HG03039 (cell line): Measurements from ENCODE around the gene NR1D1.

Source experiments
- ATAC-seq: cut with Tn5 transposase; IDR thresholded peaks from one replicate; pipeline ENCODE4 v1.9.1; 2021; ENCODE audit warnings: mild to moderate bottlenecking, moderate library complexity; ENCODE audit not compliant: unreplicated experiment

Gene NR1D1

DNA sequence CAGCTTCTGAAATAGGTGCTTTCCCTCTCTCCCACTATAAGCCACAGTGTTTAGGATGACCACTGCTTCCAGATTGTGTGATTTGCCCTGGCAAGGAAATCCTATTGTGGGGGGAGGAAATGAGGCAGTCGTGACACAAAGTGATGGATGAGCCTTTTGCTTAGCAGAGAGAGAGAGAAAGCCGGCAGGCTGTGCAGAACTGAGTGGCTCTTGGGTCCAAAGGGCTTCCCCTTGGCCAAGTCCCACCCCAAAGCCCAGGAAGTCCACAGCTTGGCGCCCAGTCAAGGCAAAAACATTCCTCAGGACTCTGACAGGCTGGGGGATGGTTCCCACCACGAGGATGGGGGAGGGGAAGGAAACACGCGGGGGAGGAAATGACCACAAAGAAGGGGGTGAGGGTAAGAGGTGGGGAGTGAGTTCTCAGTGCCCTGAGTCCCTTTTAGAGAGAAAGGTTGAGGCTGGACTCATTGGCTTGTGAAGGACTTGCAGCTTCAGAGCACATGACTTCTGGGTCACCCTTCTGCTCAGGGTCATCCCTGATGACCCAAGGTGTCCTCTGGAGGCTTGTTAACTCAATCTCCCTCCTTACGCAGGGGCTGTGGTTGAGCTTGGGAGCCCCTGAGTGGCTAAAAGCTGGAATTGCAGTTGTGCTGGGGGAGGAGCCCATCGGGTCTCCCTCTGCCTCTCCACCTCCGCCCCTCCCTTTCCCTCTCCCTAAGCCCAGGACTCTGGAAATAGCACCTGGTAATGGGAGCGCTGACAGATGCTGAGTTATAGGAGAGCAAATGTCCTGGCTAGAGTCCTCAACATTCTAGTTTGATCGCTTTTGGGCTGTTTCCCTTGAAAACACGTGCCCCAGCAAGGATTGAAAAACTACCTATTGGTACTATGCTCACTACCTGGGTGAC, 11.1 kb upstream of the NR1D1 start:
- no peak for ATAC-seq

DNA sequence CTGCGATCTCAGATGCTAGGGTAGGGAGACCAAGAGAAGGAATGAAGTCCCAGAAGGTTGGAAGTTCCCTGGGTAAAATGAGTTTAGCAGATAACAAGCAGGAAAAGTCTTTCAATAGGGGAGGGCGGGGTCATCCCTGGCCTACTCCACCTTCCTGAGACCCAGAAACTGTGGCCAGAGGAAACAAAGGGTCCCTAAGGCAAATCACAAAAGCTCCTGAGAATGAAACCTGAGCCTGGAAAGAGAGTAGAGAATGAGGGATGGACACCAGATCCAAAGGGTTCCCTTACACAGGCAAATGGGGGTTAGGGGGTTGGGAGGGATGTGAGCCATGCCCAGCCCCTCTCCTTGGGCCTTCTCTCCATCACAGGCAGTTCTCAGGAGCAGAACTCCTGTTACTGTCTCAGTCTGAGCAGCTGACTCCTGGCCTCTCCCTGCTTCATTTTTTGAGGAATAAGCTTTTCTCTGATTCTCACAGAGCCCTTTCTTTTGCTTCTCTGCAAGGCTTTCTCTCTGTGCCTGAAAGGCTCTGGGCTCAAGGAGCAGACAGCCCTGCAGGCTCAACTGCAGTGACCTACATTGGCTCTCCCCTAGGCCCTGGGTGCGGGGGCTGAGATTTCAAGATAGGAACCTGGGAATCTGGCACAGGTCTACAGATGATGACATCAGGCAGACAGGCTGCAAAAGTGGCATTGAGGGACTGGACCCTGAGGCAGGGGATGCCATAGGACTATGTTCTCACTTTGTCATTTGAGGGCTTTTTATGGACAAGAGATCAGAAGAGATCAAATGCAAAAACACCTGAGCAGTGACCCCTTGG, 9.8 kb upstream of the NR1D1 start:
- no peak for ATAC-seq

DNA sequence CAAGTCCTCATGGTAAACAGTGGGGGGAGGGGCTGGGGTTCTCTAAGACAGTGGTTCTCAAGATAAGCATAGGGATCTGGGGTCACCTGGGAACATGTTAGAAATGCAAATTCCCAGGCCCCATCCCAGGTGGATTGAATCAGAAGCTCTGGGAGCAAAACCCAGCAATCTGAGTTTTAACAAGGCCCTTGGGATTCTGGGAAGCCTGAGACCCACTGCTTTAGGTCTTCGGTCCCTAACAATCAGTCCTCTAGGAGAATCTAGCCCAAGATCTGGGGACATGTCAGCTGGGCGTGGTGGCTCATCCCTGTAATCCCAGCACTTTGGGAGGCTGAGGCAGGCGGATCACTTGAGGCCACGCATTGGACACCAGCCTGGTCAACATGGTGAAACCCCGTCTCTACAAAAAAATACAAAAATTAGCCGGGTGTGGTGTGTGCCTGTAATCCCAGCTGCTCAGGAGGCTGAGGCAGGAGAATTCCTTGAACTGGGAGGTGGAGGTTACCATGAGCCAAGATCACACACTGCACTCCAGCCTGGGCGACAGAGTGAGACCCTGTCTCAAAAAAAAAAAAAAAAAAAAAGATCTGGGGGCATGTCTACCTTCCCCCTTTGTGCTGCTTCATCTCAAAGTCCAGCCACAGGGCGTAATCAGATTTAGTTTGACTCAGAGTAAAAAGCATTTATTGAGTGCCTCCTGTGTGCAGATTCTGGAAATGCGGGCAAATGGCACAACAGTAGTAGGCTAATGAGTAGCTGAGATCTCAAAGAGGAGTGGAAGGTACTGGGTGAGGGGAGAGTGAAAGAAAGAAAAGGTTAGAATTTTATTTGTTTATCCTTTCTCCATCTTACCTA, 8.8 kb upstream of the NR1D1 start:
- no peak for ATAC-seq

DNA sequence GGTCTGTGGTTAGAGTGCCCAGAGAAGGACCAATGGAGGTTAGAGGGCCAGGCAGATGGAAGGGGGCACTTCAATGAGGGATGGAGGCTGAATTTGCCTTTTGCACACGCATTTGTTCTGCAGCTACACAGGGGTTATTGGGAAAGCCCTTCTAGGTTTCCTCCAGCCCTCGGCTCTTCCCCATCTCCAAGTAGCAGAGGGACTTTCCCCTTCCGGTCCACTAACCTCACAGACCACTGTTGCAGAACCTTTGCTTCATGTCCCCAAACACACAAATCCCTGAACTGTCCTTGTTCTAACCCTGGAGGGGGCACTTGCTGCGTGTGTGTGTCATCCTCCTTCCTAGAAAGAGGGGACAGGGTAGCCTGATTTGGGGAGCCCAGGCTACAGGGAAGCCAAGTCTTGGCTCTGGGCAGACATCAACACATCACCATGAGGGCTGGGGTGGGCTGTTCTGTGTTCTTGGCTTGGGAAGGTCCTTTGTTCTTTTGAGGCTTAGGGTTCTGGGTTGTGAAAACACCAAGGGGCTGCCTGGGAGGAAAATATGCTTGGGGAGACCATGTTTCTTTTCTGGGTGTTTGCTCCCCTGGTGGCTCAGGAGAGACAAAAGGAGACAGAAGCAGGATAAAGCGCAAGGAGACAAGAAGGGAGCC, 7.3 kb upstream of the NR1D1 start:
- no peak for ATAC-seq

DNA sequence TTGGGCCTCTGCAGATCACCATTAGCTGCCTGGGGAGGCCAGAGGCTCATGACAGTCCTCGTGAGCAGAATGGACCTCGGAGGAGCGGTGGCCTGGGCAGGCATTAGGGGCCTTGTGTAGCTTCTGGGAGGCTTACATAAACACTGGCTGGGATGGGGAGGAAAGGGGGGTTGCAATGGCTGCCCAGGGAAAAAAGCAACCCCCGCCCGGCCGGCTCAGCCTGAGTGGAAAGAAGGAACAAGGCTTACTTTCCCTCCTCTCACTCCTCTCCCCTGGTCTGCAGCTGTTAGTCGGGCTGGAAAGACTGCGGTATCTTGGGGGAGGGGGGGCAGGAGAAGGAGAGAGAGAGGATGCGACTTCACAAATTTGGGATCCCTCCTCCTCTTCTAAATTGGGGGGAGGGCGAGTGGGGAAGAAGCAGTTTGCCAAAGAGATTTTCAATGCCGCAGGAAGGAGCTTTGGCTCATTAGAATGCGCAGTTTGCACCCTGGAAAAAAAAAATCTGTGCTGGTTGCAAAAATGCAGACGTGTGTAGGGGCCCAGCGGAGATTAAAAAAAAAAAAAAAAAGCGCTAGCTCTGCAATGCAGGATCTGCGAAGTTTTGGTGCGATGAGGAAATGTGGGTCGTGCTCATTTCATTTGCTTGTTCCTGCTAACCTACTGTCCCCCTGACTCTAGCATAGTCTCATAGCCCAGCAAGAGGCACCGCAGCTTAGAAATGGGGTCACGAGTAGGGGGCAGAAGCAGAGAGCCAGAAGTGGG, 6.6 kb upstream of the NR1D1 start:
- ATAC-seq = no peak

DNA sequence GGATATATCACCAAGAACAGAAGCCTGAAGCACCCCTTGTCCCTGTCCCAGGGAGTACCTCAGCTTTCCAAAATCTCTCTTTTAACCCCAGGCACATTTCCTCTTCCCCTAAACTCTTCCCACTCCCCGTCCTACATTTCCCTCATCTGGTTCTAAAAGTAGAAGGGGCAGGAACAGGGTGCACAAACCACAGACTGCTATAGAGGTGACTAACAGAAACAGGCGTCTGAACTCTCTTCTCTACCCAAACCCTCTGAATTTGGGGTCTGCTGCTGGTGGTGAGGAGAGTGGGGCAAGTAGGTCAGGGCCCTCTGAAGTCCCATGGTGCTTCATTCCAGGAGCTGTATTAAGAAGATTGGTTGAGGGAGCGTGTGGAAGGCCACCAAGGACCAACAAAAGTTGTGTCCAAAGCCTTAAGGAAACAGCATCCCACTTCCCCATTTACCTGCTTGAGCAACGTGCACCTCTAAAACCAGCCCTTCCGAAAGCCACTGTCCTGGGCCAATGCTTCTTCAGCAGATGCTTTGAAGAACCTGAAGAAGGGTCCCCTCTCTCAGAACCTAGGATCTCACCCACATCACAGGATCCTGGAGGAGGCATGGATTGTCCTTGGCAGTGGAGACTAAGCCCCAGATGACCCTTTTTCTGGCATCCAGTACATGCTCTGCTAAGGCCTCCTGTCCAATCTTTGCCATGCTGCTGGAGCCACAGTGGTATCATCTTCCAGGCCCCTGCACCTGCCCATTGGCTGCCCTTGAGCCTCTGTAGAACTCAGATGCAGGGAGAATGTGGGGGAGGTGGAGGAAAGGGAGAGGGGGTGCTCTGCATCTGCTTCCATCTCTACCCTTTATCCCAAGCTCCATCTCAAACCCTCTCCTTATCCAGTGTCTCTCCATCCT, 5.7 kb upstream of the NR1D1 start:
- ATAC-seq = no peak

DNA sequence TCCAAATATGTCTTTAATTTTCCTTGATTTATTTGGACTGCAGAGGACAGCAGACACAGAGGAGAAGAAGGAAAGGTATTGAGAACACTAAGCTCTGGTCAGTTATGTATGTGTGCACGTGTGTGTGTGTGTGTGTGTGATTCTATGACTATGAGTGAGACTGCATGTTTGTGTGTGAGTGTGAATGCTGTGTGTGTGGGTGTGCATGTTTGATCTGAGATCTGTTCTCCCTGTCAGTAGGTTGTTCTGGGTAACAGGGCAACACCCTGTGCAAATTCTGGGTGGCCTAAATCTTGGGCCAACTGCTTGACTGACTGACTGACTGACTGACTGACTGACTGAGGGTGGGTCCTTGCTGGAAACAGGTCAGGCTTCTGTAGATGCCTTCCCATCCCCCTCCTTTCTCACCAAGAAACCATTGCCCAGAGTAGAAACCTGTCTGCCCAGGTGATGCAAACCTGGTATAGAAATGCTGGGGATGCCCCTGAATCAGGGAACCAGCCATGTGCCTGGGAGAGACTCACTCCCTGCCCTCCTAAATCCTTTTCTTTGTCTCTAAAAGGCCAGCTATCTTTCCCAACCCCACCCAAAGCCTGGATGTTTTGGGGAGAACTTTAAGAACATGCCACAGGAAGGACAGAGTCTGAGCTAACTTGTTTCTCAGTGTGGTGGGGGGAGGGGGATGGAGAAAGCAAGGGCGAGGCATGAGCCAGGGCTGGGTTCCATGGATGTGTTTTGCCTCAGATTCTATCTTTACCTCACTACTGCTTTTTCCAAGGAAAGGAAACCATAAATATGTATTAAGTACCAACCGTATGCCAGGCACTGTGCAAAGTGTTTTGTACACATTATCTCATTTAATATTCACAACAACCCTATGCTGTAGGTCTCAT, 4.5 kb upstream of the NR1D1 start:
- ATAC-seq = no peak

DNA sequence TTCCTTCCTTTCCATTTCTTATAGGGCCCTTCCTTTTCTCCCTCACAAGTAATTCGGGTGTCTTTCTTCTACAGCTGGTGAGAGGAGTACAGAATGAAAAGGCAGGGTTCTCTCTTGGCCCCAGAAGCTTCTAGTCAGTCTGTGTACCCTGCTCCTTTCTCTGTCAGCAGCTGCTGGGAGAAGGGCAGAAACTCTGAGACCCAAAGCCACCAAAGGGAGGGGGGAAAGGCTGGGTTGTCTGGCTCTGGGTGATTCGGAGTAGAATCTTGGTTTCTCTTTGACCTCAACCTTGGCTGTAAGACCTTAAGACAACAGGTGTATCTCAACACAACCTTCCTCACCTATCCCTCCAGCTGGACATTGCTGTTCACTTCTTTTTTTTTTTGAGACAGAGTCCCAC, 3.3 kb upstream of the NR1D1 start:
- ATAC-seq = no peak

DNA sequence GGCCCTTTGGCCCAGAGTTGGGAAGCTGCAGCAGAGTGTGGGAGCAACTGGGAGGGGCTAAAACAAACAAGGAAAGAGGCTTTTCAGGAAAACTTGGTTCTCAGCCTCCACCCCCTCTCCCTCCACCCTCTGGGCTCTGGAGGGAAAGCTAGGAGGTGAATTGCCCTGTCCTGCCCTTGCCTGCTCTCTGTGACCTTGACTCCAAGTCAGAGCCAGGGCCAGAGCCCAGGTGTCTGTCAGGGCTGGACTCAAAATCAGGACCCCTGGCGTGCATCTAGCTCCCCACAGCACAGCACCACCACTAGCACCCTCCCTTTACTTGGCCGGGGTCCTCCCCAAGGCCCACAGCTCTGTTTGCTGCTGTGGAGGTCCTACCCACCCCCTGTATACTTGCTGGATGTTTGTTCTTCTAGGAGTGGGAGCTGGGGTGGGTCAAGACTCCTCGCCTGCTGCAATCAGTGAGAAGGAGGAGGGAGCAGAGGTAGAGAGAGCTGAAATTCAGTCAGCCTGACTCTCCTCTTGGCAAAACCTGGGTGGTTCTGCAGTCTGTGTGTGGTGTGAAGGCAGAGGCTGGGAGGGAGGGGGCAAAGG, 2.8 kb upstream of the NR1D1 start:
- no peak for ATAC-seq

DNA sequence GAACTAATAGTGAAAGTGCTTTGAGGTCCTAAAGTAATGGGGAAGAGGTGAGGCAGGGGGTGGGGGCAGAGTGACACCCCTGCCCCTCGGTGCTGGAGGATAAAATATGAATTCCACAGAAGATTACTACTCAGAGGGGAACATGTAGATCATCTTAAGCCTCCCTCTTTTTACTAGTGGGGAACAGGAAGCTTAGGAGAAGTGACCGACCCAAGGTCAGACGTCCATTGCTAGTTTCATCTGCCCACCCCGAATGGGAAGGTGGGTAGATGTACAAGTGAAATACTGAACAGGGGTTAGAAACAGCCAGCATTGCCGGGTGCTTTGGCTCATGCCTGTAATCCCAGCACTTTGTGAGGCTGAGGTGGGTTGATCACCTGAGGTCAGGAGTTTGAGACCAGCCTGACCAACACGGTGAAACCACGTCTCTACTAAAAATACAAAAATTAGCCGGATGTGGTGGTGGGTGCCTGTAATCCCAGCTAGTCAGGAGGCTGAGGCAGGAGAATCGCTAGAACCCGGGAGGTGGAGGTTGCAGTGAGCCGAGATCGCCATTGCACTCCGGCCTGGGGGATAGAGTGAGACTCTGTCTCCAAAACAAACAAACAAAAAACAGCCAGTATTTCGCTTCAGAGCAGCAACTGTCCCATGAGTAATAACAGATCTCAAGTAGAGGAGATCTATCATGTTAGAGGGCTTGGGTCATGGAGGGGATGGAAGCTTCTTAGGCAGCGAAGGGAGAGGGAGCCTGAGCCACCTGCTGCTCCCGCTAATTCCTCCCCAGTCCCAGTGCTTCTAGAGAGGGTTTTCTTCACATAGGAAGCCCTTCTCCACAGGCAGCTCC, 1.2 kb upstream of the NR1D1 start:
- ATAC-seq = no peak

DNA sequence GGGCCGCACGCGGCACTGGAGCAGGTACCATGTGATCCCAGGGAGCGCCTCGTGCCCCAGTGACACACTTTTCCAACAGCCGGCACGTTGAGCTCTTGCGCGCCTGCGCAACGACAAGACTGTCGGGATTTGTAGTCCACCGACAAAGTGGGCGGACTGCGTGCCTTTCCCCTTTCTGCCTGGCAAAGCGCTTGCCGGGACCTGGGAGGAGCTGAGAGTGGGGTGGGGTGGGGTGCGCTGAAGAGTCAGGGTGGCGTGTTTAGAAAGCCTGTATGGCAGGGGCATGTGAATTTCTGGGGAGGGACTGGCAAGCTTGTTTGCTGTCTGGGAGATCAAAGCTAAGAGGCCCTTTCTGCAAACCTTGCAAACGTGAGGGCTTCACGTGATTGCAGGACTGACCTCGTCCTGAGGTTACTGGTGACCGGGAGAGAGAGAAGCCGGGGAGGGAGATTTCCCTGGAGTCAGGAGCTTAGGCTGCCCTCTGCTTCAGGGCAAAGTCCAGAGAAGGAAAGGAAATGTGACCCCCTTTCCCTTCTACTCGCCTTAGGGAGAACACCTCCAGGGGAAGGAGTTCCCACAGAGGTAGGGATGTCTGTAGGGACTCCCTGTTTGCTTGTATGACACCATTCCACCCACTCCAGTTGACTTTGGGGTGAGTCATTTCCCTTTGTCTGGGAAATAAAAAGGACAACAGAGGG, 429 bp upstream of the NR1D1 start:
- ATAC-seq = no peak

DNA sequence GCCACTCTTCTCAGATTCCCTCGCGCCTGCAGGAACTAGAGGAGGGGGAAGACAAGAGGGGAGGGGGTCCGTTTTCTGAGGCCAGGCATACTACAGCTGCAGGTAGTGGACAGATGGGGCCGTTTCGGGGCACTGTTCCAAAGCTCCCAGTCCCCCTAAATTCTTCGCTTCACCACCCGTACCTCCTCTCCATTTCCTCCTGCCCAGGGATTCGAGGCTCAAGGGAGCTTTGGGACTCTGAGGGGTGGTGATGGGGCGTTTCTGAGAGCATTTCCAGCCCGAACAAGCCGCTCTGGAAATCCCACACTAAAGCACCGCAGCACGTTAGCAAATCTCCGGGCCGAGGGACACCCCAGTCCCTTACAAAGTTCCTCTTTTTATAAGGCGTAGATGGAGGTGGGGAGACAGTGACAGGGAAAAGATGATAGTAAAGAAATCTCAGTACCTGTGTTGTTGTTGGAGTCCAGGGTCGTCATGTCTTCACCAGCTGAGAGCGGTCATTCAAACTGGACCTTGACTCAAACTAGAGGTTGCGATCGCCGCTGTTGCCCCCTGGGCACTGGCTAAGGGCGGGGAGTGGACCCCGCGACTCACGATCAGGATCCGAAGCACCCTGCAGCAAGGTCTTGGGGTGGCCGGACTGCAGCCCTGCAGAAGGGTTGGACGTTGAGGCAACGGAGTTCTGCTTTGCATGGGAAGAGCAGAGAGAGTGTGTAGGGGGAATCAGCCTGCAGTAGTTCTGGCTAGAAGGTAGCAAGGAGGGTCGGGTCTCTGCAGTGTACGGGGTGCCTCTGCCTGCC, 570 bp downstream of the NR1D1 start:
- ATAC-seq = no peak

DNA sequence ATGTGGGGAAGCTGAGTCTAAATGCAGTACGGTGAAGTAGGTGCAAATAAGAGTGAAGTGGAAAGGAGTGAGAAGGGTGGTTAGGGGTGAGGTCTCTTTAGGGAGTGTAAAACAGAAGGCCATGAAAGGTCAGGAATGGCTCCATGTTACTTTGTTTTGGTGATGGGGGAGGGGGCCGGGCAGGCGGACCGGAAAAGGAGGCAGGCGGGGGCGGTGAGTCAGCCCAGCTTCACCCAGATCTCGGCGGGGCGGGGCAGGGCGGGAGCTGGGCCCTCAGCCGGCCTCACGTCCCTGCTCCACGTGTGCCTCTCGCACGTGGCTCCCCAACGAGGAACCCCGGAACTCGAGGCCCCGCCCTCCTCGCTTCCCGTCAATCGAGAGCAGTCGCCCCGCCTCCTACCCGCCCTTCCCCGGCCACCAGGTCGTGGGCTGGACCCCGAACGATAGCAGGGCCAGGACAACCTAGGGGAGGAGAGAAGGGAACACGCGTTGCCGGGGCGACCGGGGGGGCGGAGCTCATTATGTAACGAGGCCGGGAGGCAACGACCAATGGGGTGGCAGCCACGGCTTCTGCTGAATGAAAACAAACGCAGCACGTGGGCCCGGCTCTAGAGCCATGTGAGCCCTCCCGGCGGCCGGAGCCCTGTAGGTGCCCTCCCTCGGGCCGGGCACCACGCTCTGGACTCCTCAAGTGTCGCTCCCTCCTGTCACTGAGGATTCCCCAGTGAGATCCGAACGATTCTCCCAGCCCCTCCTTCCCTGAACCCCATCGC, 1.4 kb downstream of the NR1D1 start:
- ATAC-seq = peak; percentile 57
